Natural killer cell (primary cell): ENCODE results near the gene PRCD. TPM values are rescaled to one million over a fixed set of nuclear protein-coding genes. Genes with fewer than 3 reads are reported as not detected.

Experiments
- ATAC-seq, 3 donors: fragments of 150-1000 bp in 2 of 3; fragments of 200-7000 bp in 1 of 3; cut with Tn5 transposase; 1 replicate in 1 of 3; 2 replicates in 2 of 3; pipeline ENCODE4 v1.10.0; 2021; ENCODE audit warnings: mild to moderate bottlenecking in 2 of 3, moderate library complexity in 2 of 3
- DNase-seq, 2 donors: peaks; one replicate each; pipeline versions ENCODE4 v3.0.0 to v3.0.0-alpha.2; 2013 to 2021; ENCODE audit warnings: mixed read lengths in 1 of 2
- H3K27ac ChIP-seq: one replicate; pipeline ENCODE4 v1.5.1; 2013; ENCODE audit warnings: mild to moderate bottlenecking, low read length
- H3K27me3 ChIP-seq: one replicate; pipeline ENCODE4 v1.6.1; 2013; ENCODE audit warnings: low read length; ENCODE audit not compliant: control insufficient read depth, insufficient read depth
- H3K36me3 ChIP-seq: one replicate; pipeline ENCODE4 v1.6.1; 2013; ENCODE audit warnings: low read length; ENCODE audit not compliant: control insufficient read depth, insufficient read depth
- H3K4me1 ChIP-seq: one replicate; pipeline ENCODE4 v1.6.1; 2013; ENCODE audit warnings: low read length; ENCODE audit not compliant: control insufficient read depth, insufficient read depth
- H3K4me3 ChIP-seq: one replicate; pipeline ENCODE4 v1.5.1; 2013; ENCODE audit warnings: low read length
- H3K9me3 ChIP-seq: one replicate; pipeline ENCODE4 v1.6.1; 2013; ENCODE audit warnings: low read length; ENCODE audit not compliant: control insufficient read depth, insufficient read depth
- H3K27ac Mint-ChIP-seq, 2 donors: one replicate each; pipeline ENCODE4 v1.8.0; 2022; ENCODE audit warnings: mild to moderate bottlenecking in 2 of 2, mixed read lengths in 2 of 2, moderate library complexity in 1 of 2
- H3K27me3 Mint-ChIP-seq, 2 donors: one replicate each; pipeline ENCODE4 v1.8.0; 2022; ENCODE audit warnings: low read depth in 2 of 2, mixed read lengths in 2 of 2
- H3K36me3 Mint-ChIP-seq: one replicate; pipeline ENCODE4 v1.8.0; 2022; ENCODE audit warnings: mixed read lengths
- H3K4me1 Mint-ChIP-seq, 2 donors: one replicate each; pipeline ENCODE4 v1.8.0; 2022; ENCODE audit warnings: mixed read lengths in 2 of 2
- H3K4me3 Mint-ChIP-seq: one replicate; pipeline ENCODE4 v1.8.0; 2022; ENCODE audit warnings: mild to moderate bottlenecking, moderate library complexity, mixed read lengths
- H3K9me3 Mint-ChIP-seq, 2 donors: one replicate each; pipeline ENCODE4 v1.8.0; 2022; ENCODE audit warnings: mixed read lengths in 2 of 2
- WGBS: methylation state at CpG from one replicate; pipeline ENCODE4 v1.1.7; 2013; ENCODE audit warnings: missing lambda C conversion rate; ENCODE audit not compliant: insufficient coverage; 5-methylcytosine and 5-hydroxymethylcytosine counted together
- intact Hi-C: fragments of 100-400 bp; cut with micrococcal nuclease; formaldehyde crosslinking; loops from one replicate; pipeline ENCODE4 v1.14.2; 2022
- total RNA-seq, 4 donors: library from RNA; stranded (reverse); fragments of 120-200 nt in 1 of 4; gene quantifications; one replicate each; pipeline versions ENCODE4 v1.2.3 to v1.2.4, GENCODE V29; 2013 to 2022
- TF ChIP-seq, protein P1 (sequence below): fragments of 200-600 bp; IDR thresholded peaks from one replicate; pipeline ENCODE4 v1.8.0; 2022; ENCODE audit warnings: antibody characterized with exemption

PRCD gene, protein sequence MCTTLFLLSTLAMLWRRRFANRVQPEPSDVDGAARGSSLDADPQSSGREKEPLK
- total RNA-seq: 1 to 10 TPM in 1 of 3 donors, under 1 TPM in 2; 0.77 to 1.1 (median 0.82) TPM
- total RNA-seq (2013): 5.5 TPM

DNA sequence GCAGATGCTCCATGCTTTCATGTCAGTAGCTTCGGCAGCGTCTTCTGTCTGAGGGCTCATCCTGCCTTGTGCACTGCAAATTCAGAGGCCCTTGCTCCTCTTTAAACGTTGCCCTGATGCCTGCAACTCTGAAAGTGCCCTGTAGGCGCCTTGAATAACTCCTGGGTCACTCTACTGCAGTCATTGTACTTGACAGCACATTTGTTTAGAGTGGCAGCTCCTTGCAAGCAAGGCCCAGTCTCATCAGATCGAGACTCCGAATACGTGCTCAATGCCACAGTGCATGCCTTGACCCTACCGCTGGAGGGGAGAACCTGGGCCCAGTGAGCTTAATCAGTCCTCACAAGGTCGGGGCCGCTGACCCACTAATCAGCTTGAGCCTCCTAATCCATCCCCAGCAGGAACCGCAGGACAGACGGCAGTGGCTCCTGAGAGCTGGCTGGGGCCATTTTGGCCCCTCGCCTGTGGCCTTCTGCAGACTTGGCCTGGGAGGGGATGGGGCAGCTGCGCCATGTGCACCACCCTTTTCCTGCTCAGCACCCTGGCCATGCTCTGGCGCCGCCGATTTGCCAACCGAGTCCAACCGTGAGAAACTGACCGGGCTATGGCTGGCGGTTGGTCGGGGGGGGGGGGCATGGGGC is at the start of gene PRCD:
Gene PRCD (plus strand): TSS at position 414 of the 641 bp plus-strand sequence. CDS start 98 bp downstream, at position 512.
- DNase-seq: no peak
- Histone ChIP-seq H3K4me3 (no peak within 1 kb of the TSS), H3K27ac (no peak within 1 kb of the TSS), H3K4me1 (peaks cover 31% of the 10 kb centered on the region), H3K9me3 (no peaks in the 10 kb centered on the region), H3K36me3 (no peaks in the 10 kb centered on the region), H3K27me3 (peaks cover 24% of the 10 kb centered on the region)
- Mint-ChIP-seq H3K4me1 (peaks cover 0 to 20% of the 10 kb centered on the region in 2 donors), H3K36me3 (no peaks in the 10 kb centered on the region), H3K4me3 (peak within 1 kb of the TSS; percentile 68), H3K9me3 (no peaks in the 10 kb centered on the region), H3K27ac (no peak within 1 kb of the TSS), H3K27me3 (peaks cover 11 to 32% of the 10 kb centered on the region in 2 donors)
- intact Hi-C loops: no loop called here
- ATAC-seq: no peak
- 91% methylated on average over 19 of the region's 22 CpGs for WGBS
- TF ChIP-seq, protein P1, sequence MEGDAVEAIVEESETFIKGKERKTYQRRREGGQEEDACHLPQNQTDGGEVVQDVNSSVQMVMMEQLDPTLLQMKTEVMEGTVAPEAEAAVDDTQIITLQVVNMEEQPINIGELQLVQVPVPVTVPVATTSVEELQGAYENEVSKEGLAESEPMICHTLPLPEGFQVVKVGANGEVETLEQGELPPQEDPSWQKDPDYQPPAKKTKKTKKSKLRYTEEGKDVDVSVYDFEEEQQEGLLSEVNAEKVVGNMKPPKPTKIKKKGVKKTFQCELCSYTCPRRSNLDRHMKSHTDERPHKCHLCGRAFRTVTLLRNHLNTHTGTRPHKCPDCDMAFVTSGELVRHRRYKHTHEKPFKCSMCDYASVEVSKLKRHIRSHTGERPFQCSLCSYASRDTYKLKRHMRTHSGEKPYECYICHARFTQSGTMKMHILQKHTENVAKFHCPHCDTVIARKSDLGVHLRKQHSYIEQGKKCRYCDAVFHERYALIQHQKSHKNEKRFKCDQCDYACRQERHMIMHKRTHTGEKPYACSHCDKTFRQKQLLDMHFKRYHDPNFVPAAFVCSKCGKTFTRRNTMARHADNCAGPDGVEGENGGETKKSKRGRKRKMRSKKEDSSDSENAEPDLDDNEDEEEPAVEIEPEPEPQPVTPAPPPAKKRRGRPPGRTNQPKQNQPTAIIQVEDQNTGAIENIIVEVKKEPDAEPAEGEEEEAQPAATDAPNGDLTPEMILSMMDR: no peak

DNA sequence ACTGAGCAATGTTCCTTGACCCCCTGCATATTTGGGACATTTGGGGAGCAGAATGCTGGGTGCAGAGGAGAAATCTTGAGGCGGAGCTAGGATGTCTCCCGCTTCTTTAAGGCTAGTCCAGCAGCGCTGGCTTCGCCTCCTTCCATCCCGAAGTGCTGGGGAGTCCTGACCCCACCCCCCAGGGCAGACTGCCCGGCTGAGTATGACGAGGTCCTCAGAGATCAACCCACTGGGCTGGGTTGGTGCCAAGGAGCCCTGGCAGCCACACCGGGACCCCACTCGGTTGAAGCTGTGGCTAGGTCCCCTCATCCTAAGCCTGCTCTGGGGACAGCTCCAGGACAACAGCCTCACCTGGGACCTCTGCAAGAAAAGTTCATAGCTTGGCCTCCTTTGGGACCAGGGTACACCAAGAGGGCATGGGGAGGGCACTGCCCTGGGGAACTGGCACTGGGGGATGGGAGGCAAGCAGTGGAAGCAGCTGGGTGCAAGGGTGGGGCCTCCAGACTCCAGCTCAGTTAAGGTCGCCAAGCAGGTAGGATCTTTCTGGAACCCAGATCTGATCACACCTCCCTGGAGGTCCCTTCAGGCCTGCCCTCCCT is 49.6 kb upstream of the PRCD start:
- Mint-ChIP-seq H3K4me3 (peak overlapping the region; percentile 37), H3K9me3 (no peaks in the 10 kb centered on the region), H3K27ac (peak overlapping the region; percentile 96 to 97), H3K36me3 (no peaks in the 10 kb centered on the region), H3K27me3 (no peaks in the 10 kb centered on the region), H3K4me1 (peaks cover 55 to 65% of the 10 kb centered on the region in 2 donors)
- no peak for ATAC-seq
- 85% methylated on average over 10 of the region's 10 CpGs for WGBS
- peaks cover 9% of the 10 kb centered on the region for H3K36me3 ChIP-seq
- H3K4me1 ChIP-seq: peaks cover 75% of the 10 kb centered on the region
- no peak for DNase-seq
- H3K9me3 ChIP-seq: no peaks in the 10 kb centered on the region
- TF ChIP-seq, protein P1: no peak
- peak overlapping the region; percentile 90 for H3K27ac ChIP-seq
- no peaks in the 10 kb centered on the region for H3K27me3 ChIP-seq
- intact Hi-C loops: no loop called here
- no peak overlapping the region for H3K4me3 ChIP-seq

DNA sequence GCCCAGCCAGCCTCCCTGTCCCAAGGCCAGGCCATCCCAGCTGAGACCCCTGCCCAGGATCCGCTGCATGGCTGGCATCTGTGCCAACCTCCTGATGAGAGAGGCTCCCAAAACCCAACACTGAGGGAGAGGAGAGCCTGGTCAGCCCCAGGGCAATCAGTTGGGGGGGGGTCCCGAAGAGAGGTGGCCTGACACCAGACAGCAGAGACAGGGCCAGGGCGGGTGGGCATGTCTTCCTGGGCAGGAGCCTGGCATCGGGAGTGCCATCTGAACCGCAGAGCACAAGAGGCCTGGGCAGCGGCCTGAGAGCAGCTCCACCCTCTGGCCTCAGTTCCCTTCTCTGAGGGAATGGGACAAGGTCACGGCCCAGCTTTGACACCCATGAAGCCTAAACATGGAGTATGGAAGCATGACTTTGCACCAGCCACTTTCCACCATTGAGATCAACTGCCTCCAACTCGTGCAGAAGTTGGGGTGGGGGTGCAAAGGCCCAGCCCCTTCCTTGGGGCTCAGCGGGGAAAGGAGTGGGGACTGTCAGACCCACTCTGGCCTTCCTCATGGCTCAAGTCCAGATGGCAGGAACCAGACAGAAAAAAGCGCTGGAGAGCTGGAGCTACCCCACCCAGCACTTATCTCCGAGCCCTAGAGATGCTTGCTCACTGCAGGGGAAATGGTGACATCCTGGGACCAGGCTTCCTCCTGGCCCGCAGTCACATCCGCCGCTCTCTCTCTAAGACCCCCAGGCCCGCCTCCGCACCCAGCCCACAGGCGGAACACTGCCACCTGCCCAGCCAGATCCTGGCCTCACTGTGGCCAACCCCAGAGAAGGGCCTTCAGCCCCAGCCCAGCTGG is 48.3 kb upstream of the PRCD start:
- Histone ChIP-seq H3K27ac (peak overlapping the region; percentile 90), H3K36me3 (peaks cover 9% of the 10 kb centered on the region), H3K27me3 (no peaks in the 10 kb centered on the region), H3K9me3 (no peaks in the 10 kb centered on the region), H3K4me3 (peak overlapping the region; percentile 25), H3K4me1 (peaks cover 79% of the 10 kb centered on the region)
- Mint-ChIP-seq H3K27ac (peak overlapping the region; percentile 96 to 97), H3K36me3 (no peaks in the 10 kb centered on the region), H3K4me1 (peaks cover 58 to 71% of the 10 kb centered on the region in 2 donors), H3K9me3 (no peaks in the 10 kb centered on the region), H3K4me3 (peak overlapping the region; percentile 89), H3K27me3 (no peaks in the 10 kb centered on the region)
- ATAC-seq (no peak), DNase-seq (peak in 1 of 2 donors; percentile 37)
- TF ChIP-seq, protein P1: no peak
- WGBS: 58% methylated on average over 17 of the region's 17 CpGs
- intact Hi-C loops: loop anchor here (2.0 kb wide), 1 partner anchor 23 kb away; no protein-coding TSS in a partner anchor
